IMR-90 (cell line): ENCODE results near the gene C3. TPM values are rescaled to one million over a fixed set of nuclear protein-coding genes. Genes with fewer than 3 reads are reported as not detected.
A peak's percentile ranks its signal among the peaks of the same experiment; 100 is the strongest.
"Not testable (repeated sequence)": the region's sequence is repeated elsewhere in the genome, so short reads cannot be mapped to it uniquely, and the experiment has no call there.

ENCODE experiments used
- ATAC-seq: fragments of 200-7000 bp; cut with Tn5 transposase; 2 replicates; pipeline ENCODE4 v1.9.1; 2020; ENCODE audit warnings: low read depth, mild to moderate bottlenecking, moderate library complexity
- BruUV-seq: library from RNA; stranded (reverse); fragments of 400-500 nt; replicated peaks from 2 replicates; lab custom pipeline; 2021; lab: Mats Ljungman, UMichigan
- CTCF ChIA-PET: fragments of 300-600 bp; formaldehyde crosslinking; extraction: SDS; loops from one replicate; lab custom pipeline; 2021; ENCODE audit warnings: antibody characterized with exemption; lab: Yijun Ruan, JAX
- POLR2A ChIA-PET: fragments of 300-600 bp; sonication (Branson Sonifier 250); formaldehyde crosslinking; loops from one replicate; lab custom pipeline; 2022; ENCODE audit warnings: antibody characterized with exemption; ENCODE audit not compliant: unreplicated experiment; lab: Charles Lee
- DNase-seq: peaks from one replicate; pipeline ENCODE4 v3.0.0; 2013
- H2AFZ ChIP-seq: replicated peaks from 2 replicates; pipeline ENCODE3; 2013; ENCODE audit warnings: low read length, mild to moderate bottlenecking; ENCODE audit not compliant: poor library complexity
- H2AK5ac ChIP-seq: 2 replicates; pipeline ENCODE4 v1.6.1; 2013; ENCODE audit warnings: low read depth, low read length, inconsistent platforms
- H2AK9ac ChIP-seq: replicated peaks from 2 replicates; pipeline ENCODE3; 2013; ENCODE audit warnings: mild to moderate bottlenecking, low read depth, low read length, moderate library complexity; ENCODE audit not compliant: poor library complexity
- H2BK120ac ChIP-seq: 2 replicates; pipeline ENCODE4 v1.6.1; 2013; ENCODE audit warnings: low read depth, low read length, inconsistent platforms
- H2BK15ac ChIP-seq: 3 replicates; pipeline ENCODE4 v1.6.1; 2013; ENCODE audit warnings: low read depth, low read length, inconsistent platforms
- H2BK20ac ChIP-seq: 2 replicates; pipeline ENCODE4 v1.6.1; 2013; ENCODE audit warnings: low read depth, mild to moderate bottlenecking, inconsistent platforms, low read length, moderate library complexity
- H2BK5ac ChIP-seq: 2 replicates; pipeline ENCODE4 v1.6.1; 2013; ENCODE audit warnings: mild to moderate bottlenecking, low read depth, low read length, inconsistent platforms; ENCODE audit not compliant: poor library complexity, severe bottlenecking
- H3K14ac ChIP-seq: replicated peaks from 2 replicates; pipeline ENCODE4 v1.6.1; 2013; ENCODE audit warnings: low read depth, low read length, inconsistent platforms
- H3K18ac ChIP-seq: 2 replicates; pipeline ENCODE4 v1.6.1; 2013; ENCODE audit warnings: low read depth, low read length, control low read depth
- H3K23ac ChIP-seq: 2 replicates; pipeline ENCODE4 v1.6.1; 2013; ENCODE audit warnings: low read depth, low read length, inconsistent platforms
- H3K27ac ChIP-seq: 2 replicates; pipeline ENCODE4 v1.5.1; 2013; ENCODE audit warnings: mild to moderate bottlenecking, control low read depth, low read length; ENCODE audit not compliant: insufficient read depth
- H3K27me3 ChIP-seq: 2 replicates; pipeline ENCODE4 v1.6.1; 2013; ENCODE audit warnings: low read length; ENCODE audit not compliant: control insufficient read depth, insufficient read depth
- H3K36me3 ChIP-seq: 2 replicates; pipeline ENCODE4 v1.6.1; 2013; ENCODE audit warnings: low read length, mixed read lengths; ENCODE audit not compliant: control insufficient read depth, insufficient read depth
- H3K4ac ChIP-seq: 2 replicates; pipeline ENCODE4 v1.6.1; 2013; ENCODE audit warnings: low read depth, low read length, inconsistent platforms
- H3K4me1 ChIP-seq: 2 replicates; pipeline ENCODE4 v1.6.1; 2013; ENCODE audit warnings: low read length, mixed read lengths; ENCODE audit not compliant: control insufficient read depth, insufficient read depth
- H3K4me2 ChIP-seq: 2 replicates; pipeline ENCODE4 v1.6.1; 2013; ENCODE audit warnings: low read depth, mild to moderate bottlenecking, control low read depth, low read length, moderate library complexity
- H3K4me3 ChIP-seq: 2 replicates; pipeline ENCODE4 v1.5.1; 2013; ENCODE audit warnings: low read depth, mild to moderate bottlenecking, control low read depth, low read length, moderate library complexity; ENCODE audit not compliant: insufficient read depth
- H3K56ac ChIP-seq: 2 replicates; pipeline ENCODE4 v1.6.1; 2013; ENCODE audit warnings: low read length, inconsistent platforms; ENCODE audit not compliant: insufficient read depth; ENCODE audit errors: extremely low read depth
- H3K79me1 ChIP-seq, 2 experiments: 2 replicates each; pipeline ENCODE4 v1.6.1; 2013; ENCODE audit warnings: low read length in 2 of 2, inconsistent platforms in 1 of 2, low read depth in 1 of 2
- H3K9ac ChIP-seq: 2 replicates; pipeline ENCODE4 v1.6.1; 2013; ENCODE audit warnings: low read depth, low read length, control low read depth
- H3K9me1 ChIP-seq: 2 replicates; pipeline ENCODE4 v1.6.1; 2013; ENCODE audit warnings: low read length, inconsistent platforms; ENCODE audit not compliant: insufficient read depth
- H3K9me3 ChIP-seq: 2 replicates; pipeline ENCODE4 v1.6.1; 2013; ENCODE audit warnings: low read length; ENCODE audit not compliant: control insufficient read depth, insufficient read depth
- H4K20me1 ChIP-seq: 2 replicates; pipeline ENCODE4 v1.6.1; 2013; ENCODE audit warnings: low read length, inconsistent platforms; ENCODE audit not compliant: insufficient read depth
- H4K5ac ChIP-seq: 2 replicates; pipeline ENCODE4 v1.6.1; 2013; ENCODE audit warnings: mild to moderate bottlenecking, low read depth, low read length, control low read depth
- H4K8ac ChIP-seq, 2 experiments: 2 replicates each; pipeline ENCODE4 v1.6.1; 2013; ENCODE audit warnings: low read depth in 2 of 2, low read length in 2 of 2, control low read depth in 1 of 2, inconsistent platforms in 1 of 2
- H4K91ac ChIP-seq: 2 replicates; pipeline ENCODE4 v1.6.1; 2013; ENCODE audit warnings: low read depth, low read length, inconsistent platforms; ENCODE audit not compliant: insufficient read depth
- NFE2L2 ChIP-seq: fragments of 150-350 bp; IDR thresholded peaks from 2 replicates; pipeline ENCODE4 v1.6.1; 2016; ENCODE audit warnings: low read depth, mild to moderate bottlenecking, low read length
- SMC3 ChIP-seq: fragments of 150-350 bp; IDR thresholded peaks from 2 replicates; pipeline ENCODE4 v1.6.1; 2016; ENCODE audit warnings: low read depth, mild to moderate bottlenecking, antibody characterized with exemption, low read length, moderate library complexity
- WGBS, 2 experiments: methylation state at CpG; one replicate each; pipeline versions ENCODE4 v1.1.5 to v1.1.7; 2013; ENCODE audit warnings: missing lambda C conversion rate in 2 of 2; ENCODE audit not compliant: insufficient read length in 1 of 2; ENCODE audit errors: extremely low coverage in 2 of 2; 5-methylcytosine and 5-hydroxymethylcytosine counted together
- dilution Hi-C: fragments of 300-500 bp; cut with HindIII; formaldehyde crosslinking; loops from one replicate; pipeline ENCODE4 v1.14.3; 2018; ENCODE audit warnings: low sequenced_read_pairs; ENCODE audit not compliant: unreplicated experiment
- in situ Hi-C: fragments of 300-500 bp; cut with MboI; formaldehyde crosslinking; loops from 3 replicates; pipeline ENCODE4 v1.14.3; 2019; ENCODE audit warnings: low sequenced_read_pairs, inconsistent platforms, mixed read lengths
- intact Hi-C: fragments of 100-400 bp; cut with micrococcal nuclease; formaldehyde crosslinking; loops from 2 replicates; pipeline ENCODE4 v1.10.0; 2022
- polyA plus RNA-seq, 3 experiments: library from polyadenylated mRNA; depleted of rRNA; stranded (reverse); fragments of >200 nt; gene quantifications; 2 replicates each; pipeline ENCODE4 v1.2.3, GENCODE V29; 2012; ENCODE audit warnings: low replicate concordance in 1 of 3
- total RNA-seq: library from RNA; depleted of rRNA; stranded (reverse); fragments of >200 nt; gene quantifications from 2 replicates; pipeline ENCODE4 v1.2.3, GENCODE V29; 2012

Gene C3
- total and polyA plus RNA-seq, 2 of the 4 experiments (the other 2 are of a cell fraction) = 0.36 TPM; not detected in 1

DNA sequence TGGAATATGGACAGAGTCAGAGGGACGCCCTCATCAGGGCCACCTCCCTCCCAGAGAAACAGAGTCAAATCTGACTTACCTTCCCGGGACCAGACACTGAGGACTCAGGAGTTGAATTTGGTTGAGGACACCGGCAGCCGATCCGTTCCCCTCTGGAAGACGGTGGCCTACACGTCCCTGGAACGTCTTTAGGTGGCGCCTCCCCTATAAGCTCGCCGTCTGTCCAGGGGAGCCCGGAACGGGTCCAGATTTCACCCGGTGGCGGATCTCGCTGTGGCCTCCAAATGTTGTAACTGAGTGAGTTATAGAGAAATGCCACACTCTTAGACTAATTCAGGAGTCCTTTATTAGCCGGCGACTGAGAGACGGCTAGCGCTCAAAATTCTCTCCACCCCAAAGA, 59.5 kb downstream of the C3 start:
- no peak overlapping the region for H3K9ac ChIP-seq
- H3K36me3 ChIP-seq = no peaks in the 10 kb centered on the region
- no peak overlapping the region for H3K4ac ChIP-seq
- H3K14ac ChIP-seq = no peak overlapping the region
- H4K8ac ChIP-seq = no peak overlapping the region
- no peak overlapping the region for H3K23ac ChIP-seq
- POLR2A ChIA-PET = no interaction called here
- H3K56ac ChIP-seq = no peak overlapping the region
- H3K4me2 ChIP-seq = no peak overlapping the region
- H4K91ac ChIP-seq = no peak overlapping the region
- no peaks in the 10 kb centered on the region for H3K4me1 ChIP-seq
- peaks cover 6% of the 10 kb centered on the region for H3K9me3 ChIP-seq
- H2BK20ac ChIP-seq = no peak overlapping the region
- H4K5ac ChIP-seq = no peak overlapping the region
- no peak overlapping the region for H3K4me3 ChIP-seq
- no peak overlapping the region for H3K27ac ChIP-seq
- TF ChIP-seq SMC3 (no peak), NFE2L2 (no peak)
- no peaks in the 10 kb centered on the region for H3K9me1 ChIP-seq
- H2AK9ac ChIP-seq = no peak overlapping the region
- peak; percentile 24; the same call in 1 of the 2 replicates for ATAC-seq
- no peak overlapping the region for H2BK120ac ChIP-seq
- H4K20me1 ChIP-seq = no peaks in the 10 kb centered on the region
- no peak for DNase-seq
- intact Hi-C loops (no loop called here), in situ Hi-C loops (no loop called here), dilution Hi-C loops (no loop called here)
- CTCF ChIA-PET = no interaction called here
- no peak overlapping the region for H2AK5ac ChIP-seq
- WGBS, 2 experiments = 40% methylated on average over 1 of the region's 20 CpGs; no CpG with 5 or more reads in 1 of the 2 experiments
- H3K79me1 ChIP-seq = no peaks in the 10 kb centered on the region
- H2AFZ ChIP-seq = no peak overlapping the region
- H2BK5ac ChIP-seq = no peak overlapping the region
- no TSS peak for BruUV-seq
- H3K18ac ChIP-seq = no peak overlapping the region
- H2BK15ac ChIP-seq = no peak overlapping the region
- peaks cover 3% of the 10 kb centered on the region; the same call in 1 of the 2 replicates for H3K27me3 ChIP-seq

DNA sequence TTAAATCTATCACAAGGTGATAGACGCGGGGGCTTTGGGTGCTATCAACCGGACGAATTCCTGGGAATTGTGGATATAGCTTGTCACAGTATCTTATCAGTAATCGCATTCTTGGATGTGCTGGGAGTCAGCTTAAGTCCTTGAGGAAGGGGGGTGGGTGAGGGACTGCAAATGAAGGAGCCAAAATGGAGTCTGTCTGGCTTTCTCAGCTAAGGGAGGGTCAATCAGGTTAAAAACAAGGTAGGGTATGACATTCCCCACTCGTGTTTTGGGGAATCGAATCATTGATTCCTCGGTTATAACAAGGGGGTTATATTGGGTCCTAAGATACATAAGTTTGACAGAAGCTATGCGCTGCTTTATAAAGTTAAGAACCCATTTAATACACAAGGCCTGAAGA, 64.1 kb downstream of the C3 start:
- POLR2A ChIA-PET, H3K36me3 ChIP-seq, H2AK9ac ChIP-seq, H3K79me1 ChIP-seq, H3K27ac ChIP-seq, H2BK20ac ChIP-seq, H2BK5ac ChIP-seq, H4K5ac ChIP-seq, H2AK5ac ChIP-seq, H3K4me2 ChIP-seq, H3K18ac ChIP-seq, H3K27me3 ChIP-seq, intact Hi-C loops, ATAC-seq, BruUV-seq, H4K91ac ChIP-seq, H4K8ac ChIP-seq, H3K9me3 ChIP-seq, dilution Hi-C loops, H3K4ac ChIP-seq, H3K56ac ChIP-seq, in situ Hi-C loops, H2BK120ac ChIP-seq, CTCF ChIA-PET, H4K20me1 ChIP-seq, H3K14ac ChIP-seq, H2BK15ac ChIP-seq, H3K9me1 ChIP-seq, H3K9ac ChIP-seq, H3K4me3 ChIP-seq, H3K23ac ChIP-seq, H2AFZ ChIP-seq, H3K4me1 ChIP-seq, DNase-seq: not testable (repeated sequence)
- WGBS, 2 experiments = no CpG with 5 or more reads among the region's 9 CpGs
